Measurements from ENCODE around the gene PCIF1.
"Not testable (repeated sequence)": the region's sequence is repeated elsewhere in the genome, so short reads cannot be mapped to it uniquely, and the experiment has no call there.

The PCIF1 gene

GRCh38 chr20:45968801-45969711, 34.6 kb downstream of the PCIF1 start:
- DNase-seq = no peak

GRCh38 chr20:45969712-45970634, 35.5 kb downstream of the PCIF1 start:
- DNase-seq = no peak

GRCh38 chr20:45970646-45971424, 36.4 kb downstream of the PCIF1 start:
- DNase-seq = no peak

- no peak for DNase-seq
Measured at GRCh38 chr20:45971425-45971674, 36.9 kb downstream of the PCIF1 start.

GRCh38 chr20:45971675-45972499, 37.4 kb downstream of the PCIF1 start, which contains the start of gene ZNF335:
Gene ZNF335, minus strand, starts transcription at chr20:45972203. Its CDS starts 793 bp downstream, at chr20:45971410.
- DNase-seq = peak; percentile 39

- peak; percentile 62 for DNase-seq
Measured at GRCh38 chr20:45972500-45973183, 38.2 kb downstream of the PCIF1 start.

GRCh38 chr20:45974896-45975565, 40.5 kb downstream of the PCIF1 start:
- no peak for DNase-seq

GRCh38 chr20:45975686-45976085, 41.2 kb downstream of the PCIF1 start:
- DNase-seq = no peak

- no peak for DNase-seq
Measured at GRCh38 chr20:45976086-45976485, 41.6 kb downstream of the PCIF1 start.

GRCh38 chr20:45981261-45981660, 46.8 kb downstream of the PCIF1 start:
- no peak for DNase-seq

- no peak for DNase-seq
Measured at GRCh38 chr20:45983279-45983743, 48.8 kb downstream of the PCIF1 start.

- no peak for DNase-seq
Measured at GRCh38 chr20:45985573-45985972, 51.1 kb downstream of the PCIF1 start.

- DNase-seq = no peak
Measured at GRCh38 chr20:45987108-45987780, 52.8 kb downstream of the PCIF1 start.

GRCh38 chr20:45988830-45989229, 54.3 kb downstream of the PCIF1 start:
- DNase-seq = not testable (repeated sequence)

- no peak for DNase-seq
Measured at GRCh38 chr20:45991616-45992015, 57.1 kb downstream of the PCIF1 start.

- DNase-seq = no peak
Measured at GRCh38 chr20:45993197-45993951, 58.9 kb downstream of the PCIF1 start.

GRCh38 chr20:45994761-45995493, 60.4 kb downstream of the PCIF1 start:
- no peak for DNase-seq

GRCh38 chr20:45995495-45996097, 61.1 kb downstream of the PCIF1 start:
- DNase-seq = not testable (repeated sequence)

Measured in NCI-H2081 treated with DMSO at 0.1 percent for 48 hours (cell line).